ENCODE results near the gene TCF15. TPM values are rescaled to one million over a fixed set of nuclear protein-coding genes. Genes with fewer than 3 reads are reported as not detected.

Gene TCF15
- total and polyA plus RNA-seq, 3 experiments from 2014 or later, result not detected

DNA sequence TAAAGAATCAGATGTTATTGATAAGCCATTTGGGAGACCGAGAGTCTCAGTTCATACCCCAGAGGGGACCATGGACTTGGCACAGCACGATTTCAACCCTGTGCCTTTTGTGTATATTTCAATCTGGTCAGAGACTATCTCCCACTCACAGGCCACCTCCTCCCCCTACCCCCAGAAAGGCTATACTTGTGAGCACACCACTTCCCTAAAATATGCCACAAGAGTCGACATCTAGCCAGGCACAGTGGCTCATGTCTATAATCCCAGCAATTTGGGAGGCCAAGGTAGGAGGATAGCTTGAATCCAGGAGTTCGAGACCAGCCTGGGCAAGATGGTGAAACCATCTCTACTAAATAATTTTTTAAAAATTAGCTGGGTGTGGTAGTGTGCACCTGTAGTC is 13.6 kb upstream of the TCF15 start:
- no peak overlapping the region for H3K27ac ChIP-seq (ENCODE audit: low read depth, low read length)
- Mint-ChIP-seq H3K27ac (no peak overlapping the region), H3K4me3 (no peak overlapping the region), H3K4me1 (no peaks in the 10 kb centered on the region), H3K9me3 (peaks cover 0 to 2% (median 0%) of the 10 kb centered on the region in 5 donors), H3K36me3 (peaks cover 0 to 5% (median 0%) of the 10 kb centered on the region in 3 donors), H3K27me3 (peaks cover 30 to 62% of the 10 kb centered on the region in 2 donors)
- no peaks in the 10 kb centered on the region for H3K27me3 ChIP-seq (ENCODE audit: insufficient read depth, low read length, poor library complexity, severe bottlenecking)
- ChIA-PET POLR2A (no interaction called here), CTCF (no interaction called here)
- no peak for DNase-seq
- no peaks in the 10 kb centered on the region for H3K9me3 ChIP-seq (ENCODE audit: low read length)
- H3K4me1 ChIP-seq (ENCODE audit: insufficient read depth, low read length), result no peaks in the 10 kb centered on the region
- no peaks in the 10 kb centered on the region for H3K36me3 ChIP-seq (ENCODE audit: insufficient read depth, low read length)
- H3K4me3 ChIP-seq (ENCODE audit: low read length), result no peak overlapping the region

DNA sequence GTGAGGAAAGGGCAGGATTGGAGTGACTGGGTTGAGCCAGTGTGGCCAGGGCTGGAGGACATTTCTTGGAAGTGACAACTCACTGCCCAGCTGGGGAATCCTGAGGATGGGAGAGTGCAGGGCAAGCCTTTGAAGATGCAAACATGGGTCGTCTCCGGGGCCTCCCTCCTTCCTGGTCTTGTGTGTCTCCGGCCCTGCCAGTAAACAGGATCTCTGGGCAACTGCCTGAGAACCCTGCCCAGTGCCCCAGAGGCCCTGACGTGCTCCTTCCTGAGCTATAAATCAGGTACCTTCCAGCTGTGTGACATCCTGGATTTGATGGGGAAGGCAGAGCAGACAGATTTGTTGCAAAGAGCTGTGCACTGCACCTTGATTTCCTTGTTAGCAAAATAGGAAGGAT is 12.9 kb upstream of the TCF15 start:
- Histone ChIP-seq H3K4me3 (ENCODE audit: low read length) (no peak overlapping the region), H3K27me3 (ENCODE audit: insufficient read depth, low read length, poor library complexity, severe bottlenecking) (no peaks in the 10 kb centered on the region), H3K27ac (ENCODE audit: low read depth, low read length) (no peak overlapping the region), H3K36me3 (ENCODE audit: insufficient read depth, low read length) (no peaks in the 10 kb centered on the region), H3K9me3 (ENCODE audit: low read length) (no peaks in the 10 kb centered on the region), H3K4me1 (ENCODE audit: insufficient read depth, low read length) (no peaks in the 10 kb centered on the region)
- DNase-seq, result no peak
- POLR2A ChIA-PET, result no interaction called here
- Mint-ChIP-seq H3K27me3 (peaks cover 27 to 66% of the 10 kb centered on the region in 2 donors), H3K27ac (no peak overlapping the region), H3K4me3 (no peak overlapping the region), H3K9me3 (peaks cover 0 to 4% (median 3%) of the 10 kb centered on the region in 5 donors), H3K36me3 (peaks cover 0 to 6% (median 0%) of the 10 kb centered on the region in 3 donors), H3K4me1 (no peaks in the 10 kb centered on the region)
- CTCF ChIA-PET, result no interaction called here

DNA sequence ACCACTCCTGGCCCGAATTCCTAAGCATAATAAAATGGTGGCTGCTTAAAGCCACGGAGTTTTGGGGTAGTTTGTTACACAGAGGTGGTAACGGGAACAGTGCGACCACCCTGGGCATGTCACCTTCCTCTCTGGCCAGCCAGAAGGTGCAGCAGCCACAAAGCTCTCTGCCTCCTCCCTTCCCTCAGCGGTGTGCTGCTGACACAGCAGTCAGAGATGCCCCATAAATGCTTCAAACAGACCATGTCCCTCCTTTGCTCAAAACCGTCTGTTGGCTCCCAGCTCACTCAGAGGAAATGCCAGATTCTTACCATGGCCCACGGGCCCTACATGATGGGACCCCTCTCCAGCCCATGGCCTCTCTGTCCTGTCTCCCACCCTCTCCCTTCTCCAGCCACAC is 12.1 kb upstream of the TCF15 start:
- CTCF ChIA-PET, result no interaction called here
- Histone ChIP-seq H3K27me3 (ENCODE audit: insufficient read depth, low read length, poor library complexity, severe bottlenecking) (no peaks in the 10 kb centered on the region), H3K27ac (ENCODE audit: low read depth, low read length) (no peak overlapping the region), H3K4me3 (ENCODE audit: low read length) (no peak overlapping the region), H3K9me3 (ENCODE audit: low read length) (no peaks in the 10 kb centered on the region), H3K36me3 (ENCODE audit: insufficient read depth, low read length) (no peaks in the 10 kb centered on the region), H3K4me1 (ENCODE audit: insufficient read depth, low read length) (no peaks in the 10 kb centered on the region)
- no peak overlapping the region for H3K27ac Mint-ChIP-seq
- H3K27me3 Mint-ChIP-seq, result peaks cover 30 to 74% of the 10 kb centered on the region in 2 donors
- peaks cover 0 to 8% (median 1%) of the 10 kb centered on the region in 3 donors for H3K36me3 Mint-ChIP-seq
- POLR2A ChIA-PET, result no interaction called here
- no peak overlapping the region for H3K4me3 Mint-ChIP-seq
- no peak for DNase-seq
- H3K4me1 Mint-ChIP-seq, result no peaks in the 10 kb centered on the region
- peaks cover 0 to 7% (median 5%) of the 10 kb centered on the region in 5 donors for H3K9me3 Mint-ChIP-seq

DNA sequence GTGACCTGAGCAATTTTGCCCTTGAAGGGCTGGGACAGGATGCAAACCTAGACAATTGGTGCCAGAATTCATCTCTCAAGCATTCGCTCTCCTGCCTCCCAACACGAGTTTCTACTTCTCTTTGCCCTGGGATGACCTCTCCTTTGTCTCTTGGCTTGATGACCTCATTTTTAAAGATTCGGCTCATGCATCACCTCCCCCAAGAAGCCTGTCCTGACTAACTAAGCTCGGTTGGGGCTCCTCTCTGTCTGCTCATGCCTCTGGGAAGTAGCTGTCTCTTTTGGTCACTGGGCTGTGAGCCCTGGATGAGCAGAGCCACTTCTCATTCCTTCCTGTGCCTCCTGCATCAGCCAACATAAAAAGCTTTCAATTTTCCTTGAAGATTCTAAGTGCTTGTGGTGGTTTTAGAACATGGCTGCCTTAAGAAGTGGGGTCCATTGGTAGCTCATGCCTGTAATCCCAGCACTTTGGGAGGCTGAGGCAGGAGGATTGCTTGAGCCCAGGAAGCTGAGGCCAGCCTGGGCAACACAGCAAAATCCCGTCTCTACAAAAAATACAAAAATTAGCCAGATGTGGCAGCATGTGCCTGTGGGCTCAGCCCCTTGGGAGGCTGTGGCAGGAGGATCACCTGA is 11.1 kb upstream of the TCF15 start:
- DNase-seq, result no peak
- H3K36me3 Mint-ChIP-seq, result peaks cover 0 to 8% (median 1%) of the 10 kb centered on the region in 3 donors
- ChIA-PET POLR2A (no interaction called here), CTCF (interaction anchor here (0.6 kb wide), 1 partner anchor 25 kb away, joined by 3 read pairs; no protein-coding TSS in a partner anchor)
- no peaks in the 10 kb centered on the region for H3K4me1 Mint-ChIP-seq
- H3K4me3 Mint-ChIP-seq, result no peak overlapping the region
- Histone ChIP-seq H3K36me3 (ENCODE audit: insufficient read depth, low read length) (no peaks in the 10 kb centered on the region), H3K27ac (ENCODE audit: low read depth, low read length) (no peak overlapping the region), H3K27me3 (ENCODE audit: insufficient read depth, low read length, poor library complexity, severe bottlenecking) (no peaks in the 10 kb centered on the region), H3K9me3 (ENCODE audit: low read length) (no peaks in the 10 kb centered on the region), H3K4me3 (ENCODE audit: low read length) (no peak overlapping the region), H3K4me1 (ENCODE audit: insufficient read depth, low read length) (no peaks in the 10 kb centered on the region)
- H3K27ac Mint-ChIP-seq, result no peak overlapping the region
- peaks cover 26 to 76% of the 10 kb centered on the region in 2 donors for H3K27me3 Mint-ChIP-seq
- H3K9me3 Mint-ChIP-seq, result peaks cover 0 to 7% (median 5%) of the 10 kb centered on the region in 5 donors

DNA sequence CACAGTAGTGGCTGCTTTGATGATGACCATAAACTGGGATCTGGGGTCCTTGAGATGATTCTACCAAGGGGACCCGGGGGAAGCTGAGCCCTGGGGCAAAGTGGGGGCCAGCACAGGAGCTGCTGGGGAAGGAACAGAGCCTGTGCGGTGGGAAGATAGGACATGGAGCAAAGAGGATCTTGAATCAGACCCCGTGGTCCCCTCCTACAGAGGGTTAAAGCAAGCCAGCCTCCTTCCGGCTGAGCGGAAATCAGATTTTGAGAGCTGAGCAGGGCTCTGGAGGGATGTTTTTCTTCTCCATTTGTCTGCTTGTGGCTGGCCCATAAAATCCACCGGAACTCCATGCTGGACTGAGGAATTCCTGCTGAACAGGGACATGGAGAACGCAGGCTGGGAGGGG is 10.1 kb upstream of the TCF15 start:
- no peaks in the 10 kb centered on the region for H3K9me3 ChIP-seq (ENCODE audit: low read length)
- no peaks in the 10 kb centered on the region for H3K27me3 ChIP-seq (ENCODE audit: insufficient read depth, low read length, poor library complexity, severe bottlenecking)
- no peaks in the 10 kb centered on the region for H3K4me1 ChIP-seq (ENCODE audit: insufficient read depth, low read length)
- H3K27ac ChIP-seq (ENCODE audit: low read depth, low read length), result no peak overlapping the region
- Mint-ChIP-seq H3K4me1 (no peaks in the 10 kb centered on the region), H3K36me3 (peaks cover 0 to 8% (median 1%) of the 10 kb centered on the region in 3 donors), H3K9me3 (peaks cover 0 to 7% (median 5%) of the 10 kb centered on the region in 5 donors), H3K4me3 (no peak overlapping the region), H3K27me3 (peaks cover 29 to 80% of the 10 kb centered on the region in 2 donors), H3K27ac (no peak overlapping the region)
- CTCF ChIA-PET, result no interaction called here
- no peaks in the 10 kb centered on the region for H3K36me3 ChIP-seq (ENCODE audit: insufficient read depth, low read length)
- no peak overlapping the region for H3K4me3 ChIP-seq (ENCODE audit: low read length)
- DNase-seq, result no peak
- POLR2A ChIA-PET, result no interaction called here

DNA sequence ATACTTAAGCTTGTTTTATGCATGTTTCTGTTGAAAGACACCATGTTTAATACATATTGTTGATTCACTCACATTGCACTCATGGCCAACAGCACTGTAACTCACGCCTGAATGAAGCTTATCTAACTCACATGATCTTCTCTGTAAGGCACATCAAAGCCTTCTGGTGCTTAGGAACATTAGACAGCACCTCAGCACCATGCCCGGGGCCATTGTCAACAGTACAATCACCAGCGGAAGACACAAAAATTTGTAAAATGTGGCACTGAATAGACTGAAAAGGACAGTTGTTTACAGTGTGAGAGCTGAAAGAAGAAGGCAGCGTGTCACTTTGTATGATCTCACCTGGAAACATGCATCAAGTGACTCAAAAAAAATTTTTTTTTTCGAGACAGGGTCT is 8.9 kb upstream of the TCF15 start:
- H3K27ac ChIP-seq (ENCODE audit: low read depth, low read length), result no peak overlapping the region
- peaks cover 3% of the 10 kb centered on the region for H3K27me3 ChIP-seq (ENCODE audit: insufficient read depth, low read length, poor library complexity, severe bottlenecking)
- H3K9me3 Mint-ChIP-seq, result peaks cover 0 to 7% (median 5%) of the 10 kb centered on the region in 5 donors
- H3K4me1 Mint-ChIP-seq, result no peaks in the 10 kb centered on the region
- no peak overlapping the region for H3K4me3 Mint-ChIP-seq
- H3K4me1 ChIP-seq (ENCODE audit: insufficient read depth, low read length), result no peaks in the 10 kb centered on the region
- ChIA-PET POLR2A (no interaction called here), CTCF (no interaction called here)
- no peaks in the 10 kb centered on the region for H3K9me3 ChIP-seq (ENCODE audit: low read length)
- peaks cover 0 to 8% (median 1%) of the 10 kb centered on the region in 3 donors for H3K36me3 Mint-ChIP-seq
- no peak for DNase-seq
- no peak overlapping the region for H3K27ac Mint-ChIP-seq
- H3K4me3 ChIP-seq (ENCODE audit: low read length), result no peak overlapping the region
- no peaks in the 10 kb centered on the region for H3K36me3 ChIP-seq (ENCODE audit: insufficient read depth, low read length)
- peaks cover 32 to 77% of the 10 kb centered on the region in 2 donors for H3K27me3 Mint-ChIP-seq

DNA sequence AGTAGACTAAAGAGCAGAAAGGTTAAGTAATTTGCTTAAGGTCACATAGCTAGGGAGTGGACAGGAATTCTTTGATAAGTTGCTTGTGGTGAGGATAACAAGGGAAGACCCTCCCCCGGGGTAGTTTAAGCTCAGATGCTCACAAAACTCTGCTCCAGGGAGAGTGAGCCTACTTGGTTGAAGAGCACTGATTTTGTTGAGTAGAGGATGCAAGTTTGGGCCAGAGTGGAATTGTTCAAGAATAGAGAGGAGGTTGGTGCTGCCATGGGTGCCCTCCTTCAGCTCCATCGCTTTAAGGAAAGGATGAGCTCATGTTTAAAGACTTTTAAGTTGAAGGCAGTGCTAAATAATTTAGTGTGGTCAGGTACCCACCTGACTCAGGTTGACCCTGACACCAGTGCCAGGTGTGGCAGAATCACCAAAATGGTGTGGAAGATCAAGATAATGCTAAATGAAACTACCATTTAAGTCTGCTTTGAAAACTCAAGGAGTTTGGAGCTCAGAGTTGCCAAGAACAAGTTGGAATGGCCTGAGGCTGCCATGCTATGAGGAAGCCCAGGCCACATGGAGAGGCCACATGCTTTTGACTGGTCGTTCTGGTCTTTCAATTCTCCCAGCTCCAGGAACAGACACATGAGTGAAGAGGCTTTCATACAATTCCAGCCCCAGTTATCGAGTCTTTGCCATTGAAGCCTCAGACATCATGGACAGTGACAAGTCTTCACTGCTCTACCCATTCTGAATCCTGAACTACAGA is 8.0 kb upstream of the TCF15 start:
- Mint-ChIP-seq H3K27ac (no peak overlapping the region), H3K4me3 (no peak overlapping the region), H3K27me3 (peaks cover 31 to 79% of the 10 kb centered on the region in 2 donors), H3K36me3 (peaks cover 0 to 8% (median 1%) of the 10 kb centered on the region in 3 donors), H3K9me3 (peaks cover 0 to 7% (median 5%) of the 10 kb centered on the region in 5 donors), H3K4me1 (no peaks in the 10 kb centered on the region)
- Histone ChIP-seq H3K36me3 (ENCODE audit: insufficient read depth, low read length) (no peaks in the 10 kb centered on the region), H3K9me3 (ENCODE audit: low read length) (no peaks in the 10 kb centered on the region), H3K27ac (ENCODE audit: low read depth, low read length) (no peak overlapping the region), H3K4me1 (ENCODE audit: insufficient read depth, low read length) (no peaks in the 10 kb centered on the region), H3K4me3 (ENCODE audit: low read length) (no peak overlapping the region), H3K27me3 (ENCODE audit: insufficient read depth, low read length, poor library complexity, severe bottlenecking) (peaks cover 3% of the 10 kb centered on the region)
- no peak for DNase-seq
- CTCF ChIA-PET, result no interaction called here
- POLR2A ChIA-PET, result no interaction called here

DNA sequence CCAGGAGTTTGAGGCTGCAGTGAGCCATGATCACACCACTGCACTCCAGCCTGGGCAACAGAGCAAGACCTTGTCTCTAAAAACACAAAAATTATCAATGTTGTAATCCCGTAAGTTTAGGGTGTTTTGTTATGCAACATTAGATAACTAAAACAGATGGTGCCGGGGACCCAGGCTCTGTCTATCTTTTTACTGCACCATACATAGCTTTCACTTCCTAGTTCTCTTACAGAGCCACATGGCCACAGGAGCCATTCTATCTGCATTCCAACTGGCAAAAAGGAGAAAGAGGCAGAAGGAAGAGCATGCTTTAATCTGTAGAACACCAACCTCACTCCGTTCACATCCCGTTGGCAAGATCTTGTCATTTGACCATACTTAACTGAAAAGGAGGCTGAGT is 5.4 kb upstream of the TCF15 start:
- CTCF ChIA-PET, result no interaction called here
- Mint-ChIP-seq H3K27me3 (peaks cover 38 to 79% of the 10 kb centered on the region in 2 donors), H3K4me1 (peaks cover 1 to 10% (median 5%) of the 10 kb centered on the region in 3 donors), H3K27ac (no peak overlapping the region), H3K4me3 (no peak overlapping the region), H3K9me3 (peaks cover 0 to 7% (median 5%) of the 10 kb centered on the region in 5 donors), H3K36me3 (peaks cover 0 to 4% (median 1%) of the 10 kb centered on the region in 3 donors)
- Histone ChIP-seq H3K4me3 (ENCODE audit: low read length) (no peak overlapping the region), H3K36me3 (ENCODE audit: insufficient read depth, low read length) (no peaks in the 10 kb centered on the region), H3K9me3 (ENCODE audit: low read length) (no peaks in the 10 kb centered on the region), H3K4me1 (ENCODE audit: insufficient read depth, low read length) (no peaks in the 10 kb centered on the region), H3K27ac (ENCODE audit: low read depth, low read length) (no peak overlapping the region), H3K27me3 (ENCODE audit: insufficient read depth, low read length, poor library complexity, severe bottlenecking) (peaks cover 8% of the 10 kb centered on the region)
- POLR2A ChIA-PET, result no interaction called here
- DNase-seq, result no peak

All from CD8-positive, alpha-beta memory T cell (primary cell).